Chondrocyte (in vitro differentiated cells): ENCODE data around the gene MAOB. TPM values are rescaled to one million over a fixed set of nuclear protein-coding genes. Genes with fewer than 3 reads are reported as not detected.

Experiments
- DNase-seq: peaks from one replicate; pipeline ENCODE4 v3.0.0; 2021; ENCODE audit warnings: mixed read lengths, low spot score
- H3K27ac Mint-ChIP-seq: one replicate; pipeline ENCODE4 v1.8.0; 2021; ENCODE audit warnings: mild to moderate bottlenecking, moderate library complexity, mixed read lengths; ENCODE audit not compliant: unreplicated experiment
- H3K27me3 Mint-ChIP-seq: 2 replicates; pipeline ENCODE4 v1.8.0; 2021; ENCODE audit warnings: low read depth, mixed read lengths
- H3K36me3 Mint-ChIP-seq: 2 replicates; pipeline ENCODE4 v1.8.0; 2021; ENCODE audit warnings: low read depth, mixed read lengths
- H3K4me1 Mint-ChIP-seq: 2 replicates; pipeline ENCODE4 v1.8.0; 2021; ENCODE audit warnings: low read depth, mild to moderate bottlenecking, mixed read lengths
- H3K4me3 Mint-ChIP-seq: one replicate; pipeline ENCODE4 v1.8.0; 2021; ENCODE audit warnings: mild to moderate bottlenecking, moderate library complexity, mixed read lengths; ENCODE audit not compliant: unreplicated experiment
- H3K9me3 Mint-ChIP-seq: 2 replicates; pipeline ENCODE4 v1.8.0; 2021; ENCODE audit warnings: low read depth, mixed read lengths
- CTCF ChIP-seq: fragments of 200-600 bp; sonication (generic); IDR thresholded peaks from 2 replicates; pipeline ENCODE4 v1.5.0; 2021; ENCODE audit warnings: antibody characterized with exemption, mild to moderate bottlenecking, moderate library complexity
- total RNA-seq: library from RNA; stranded (reverse); gene quantifications from 3 replicates; pipeline ENCODE4 v1.2.1, GENCODE V29; 2021

The MAOB gene
- total RNA-seq, 1 donor from 2014 or later = 3.2 TPM

- no peaks in the 10 kb centered on the region for H3K27me3 Mint-ChIP-seq
- DNase-seq = no peak
- TF ChIP-seq CTCF = no peak
- peaks cover 15% of the 10 kb centered on the region for H3K4me1 Mint-ChIP-seq
- no peaks in the 10 kb centered on the region for H3K9me3 Mint-ChIP-seq
- no peaks in the 10 kb centered on the region for H3K36me3 Mint-ChIP-seq
- H3K27ac Mint-ChIP-seq = no peak overlapping the region
- H3K4me3 Mint-ChIP-seq = no peak overlapping the region
These were observed 140.2 kb downstream of the MAOB start for GRCh38 chrX:43741843-43742573.

- H3K4me3 Mint-ChIP-seq = no peak overlapping the region
- H3K27ac Mint-ChIP-seq = no peak overlapping the region
- no peaks in the 10 kb centered on the region for H3K36me3 Mint-ChIP-seq
- H3K4me1 Mint-ChIP-seq = no peaks in the 10 kb centered on the region
- no peak for TF ChIP-seq CTCF
- H3K9me3 Mint-ChIP-seq = peaks cover 6% of the 10 kb centered on the region
- DNase-seq = no peak
- no peaks in the 10 kb centered on the region for H3K27me3 Mint-ChIP-seq
These were observed 146.3 kb downstream of the MAOB start for GRCh38 chrX:43735957-43736356.

GRCh38 chrX:43735534-43735933, 146.7 kb downstream of the MAOB start:
- Mint-ChIP-seq H3K4me1 (no peaks in the 10 kb centered on the region), H3K4me3 (no peak overlapping the region), H3K36me3 (no peaks in the 10 kb centered on the region), H3K27ac (no peak overlapping the region), H3K9me3 (peaks cover 6% of the 10 kb centered on the region), H3K27me3 (no peaks in the 10 kb centered on the region)
- TF ChIP-seq CTCF = no peak
- DNase-seq = no peak

GRCh38 chrX:43734444-43734843, 147.8 kb downstream of the MAOB start:
- H3K36me3 Mint-ChIP-seq = no peaks in the 10 kb centered on the region
- no peaks in the 10 kb centered on the region for H3K27me3 Mint-ChIP-seq
- H3K4me3 Mint-ChIP-seq = no peak overlapping the region
- DNase-seq = no peak
- no peak overlapping the region for H3K27ac Mint-ChIP-seq
- TF ChIP-seq CTCF = no peak
- H3K4me1 Mint-ChIP-seq = no peaks in the 10 kb centered on the region
- peaks cover 6% of the 10 kb centered on the region for H3K9me3 Mint-ChIP-seq

- Mint-ChIP-seq H3K4me3 (no peak overlapping the region), H3K27me3 (no peaks in the 10 kb centered on the region), H3K9me3 (peaks cover 6% of the 10 kb centered on the region), H3K27ac (no peak overlapping the region), H3K4me1 (no peaks in the 10 kb centered on the region), H3K36me3 (no peaks in the 10 kb centered on the region)
- no peak for TF ChIP-seq CTCF
- no peak for DNase-seq
These were observed 148.6 kb downstream of the MAOB start for GRCh38 chrX:43733699-43734098.
